Adipocyte (in vitro differentiated cells): ENCODE data around the gene SLC26A6.

ENCODE experiments used
- DNase-seq: peaks from one replicate; pipeline ENCODE4 v3.0.0-alpha.2; 2015; ENCODE audit warnings: low read depth
- H3K27me3 ChIP-seq: replicated peaks from 2 replicates; pipeline ENCODE4 v1.7.0; 2013; ENCODE audit warnings: mild to moderate bottlenecking, low read length, moderate library complexity; ENCODE audit not compliant: control insufficient read depth, insufficient read depth
- H3K36me3 ChIP-seq: 2 replicates; pipeline ENCODE4 v1.7.0; 2013; ENCODE audit warnings: low read length, mild to moderate bottlenecking, moderate library complexity; ENCODE audit not compliant: control insufficient read depth, insufficient read depth, severe bottlenecking
- H3K4me1 ChIP-seq: 2 replicates; pipeline ENCODE4 v1.7.0; 2013; ENCODE audit warnings: mild to moderate bottlenecking, low read length, moderate library complexity; ENCODE audit not compliant: control insufficient read depth, insufficient read depth
- H3K4me3 ChIP-seq: 2 replicates; pipeline ENCODE4 v1.7.0; 2013; ENCODE audit warnings: mild to moderate bottlenecking, low read length, moderate library complexity
- H3K9ac ChIP-seq: 2 replicates; pipeline ENCODE4 v1.7.0; 2013; ENCODE audit warnings: mild to moderate bottlenecking, low read length, moderate library complexity
- H3K9me3 ChIP-seq: 2 replicates; pipeline ENCODE4 v1.7.0; 2013; ENCODE audit warnings: mild to moderate bottlenecking, low read length, moderate library complexity; ENCODE audit not compliant: control insufficient read depth

Gene SLC26A6

DNA sequence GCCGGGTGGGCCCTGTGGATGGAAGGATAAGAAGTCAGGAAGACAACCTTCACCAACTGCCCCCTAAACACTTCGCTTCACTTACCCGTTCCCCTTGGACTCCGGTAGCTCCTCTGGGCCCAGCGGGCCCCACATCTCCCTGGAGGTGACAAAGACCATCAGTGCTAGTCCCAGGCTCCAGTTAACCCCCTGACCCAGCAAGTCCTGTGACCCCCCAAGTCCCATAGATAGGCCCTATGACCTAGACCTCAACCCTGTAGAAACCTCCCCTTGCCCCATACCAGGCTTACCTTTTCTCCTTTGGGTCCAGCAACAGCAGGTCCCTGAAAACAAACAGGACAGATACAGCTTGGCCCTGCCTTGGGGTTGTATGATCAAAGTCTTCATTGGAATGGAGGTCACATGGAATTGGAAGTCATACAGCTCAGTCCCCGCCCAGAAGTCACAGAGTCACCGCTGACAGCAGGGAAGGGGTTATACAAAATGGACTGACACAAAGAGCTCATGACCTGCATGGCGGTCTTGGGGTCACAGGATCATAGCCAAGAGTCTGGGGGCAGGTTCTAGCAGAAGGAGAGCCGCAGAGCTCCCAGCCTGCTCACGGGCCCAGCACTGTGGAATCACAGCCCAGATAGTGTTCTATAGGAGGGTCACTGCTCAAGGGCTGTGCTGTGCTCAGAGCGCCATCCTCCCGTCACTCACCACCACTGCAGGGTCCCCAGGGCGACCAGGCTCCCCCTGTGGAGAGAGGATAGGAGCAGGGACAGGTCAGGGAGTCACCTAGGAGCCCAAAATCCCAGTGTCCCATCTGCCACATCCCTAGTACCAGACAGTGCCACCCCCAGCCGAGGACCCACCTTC is 53.4 kb downstream of the SLC26A6 start:
- no peak for DNase-seq
- Histone ChIP-seq H3K27me3 (no peaks in the 10 kb centered on the region), H3K9ac (no peak overlapping the region), H3K36me3 (peaks cover 6% of the 10 kb centered on the region), H3K9me3 (no peaks in the 10 kb centered on the region), H3K4me1 (no peaks in the 10 kb centered on the region), H3K4me3 (no peak overlapping the region)

DNA sequence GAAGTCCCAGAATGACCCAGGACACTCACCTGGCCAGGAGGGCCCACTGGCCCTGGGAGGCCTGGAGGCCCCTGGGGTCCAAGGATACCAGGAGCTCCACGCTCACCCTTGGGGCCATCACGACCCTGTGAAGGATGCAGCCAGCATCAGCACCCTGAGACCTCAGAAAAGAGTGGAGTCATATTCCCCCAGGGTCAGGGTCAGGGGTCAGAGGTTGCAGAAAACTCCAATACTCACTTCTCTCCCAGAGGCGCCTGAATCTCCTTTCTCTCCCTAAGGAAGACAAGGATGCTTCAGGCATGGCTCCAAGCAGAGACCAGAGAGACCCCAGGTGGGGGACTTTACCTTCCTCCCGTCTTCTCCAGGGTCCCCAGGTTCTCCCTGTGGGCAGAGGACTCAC is 58.6 kb downstream of the SLC26A6 start:
- H3K36me3 ChIP-seq: no peaks in the 10 kb centered on the region
- no peaks in the 10 kb centered on the region for H3K4me1 ChIP-seq
- H3K27me3 ChIP-seq: no peaks in the 10 kb centered on the region
- DNase-seq: no peak
- no peak overlapping the region for H3K4me3 ChIP-seq
- no peaks in the 10 kb centered on the region for H3K9me3 ChIP-seq
- H3K9ac ChIP-seq: no peak overlapping the region
